Measurements from ENCODE around the gene ATP2A3.

ATP2A3 gene

GRCh38 chr17:3970668-3971067 is 6.4 kb upstream of the ATP2A3 start:
- DNase-seq: no peak

GRCh38 chr17:3969963-3970362 is 5.7 kb upstream of the ATP2A3 start:
- no peak for DNase-seq

- DNase-seq: no peak
These were observed 4.8 kb upstream of the ATP2A3 start for GRCh38 chr17:3968886-3969524.

- DNase-seq: no peak
These were observed 3.8 kb upstream of the ATP2A3 start for GRCh38 chr17:3968015-3968414.

- no peak for DNase-seq
These were observed 2.6 kb upstream of the ATP2A3 start for GRCh38 chr17:3966720-3967363.

GRCh38 chr17:3965118-3965800 is 1.0 kb upstream of the ATP2A3 start:
- DNase-seq: no peak

- no peak for DNase-seq
These were observed 718 bp downstream of the ATP2A3 start for GRCh38 chr17:3963237-3964201.

GRCh38 chr17:3962965-3963236 is 1.3 kb downstream of the ATP2A3 start:
- DNase-seq: no peak

- no peak for DNase-seq
These were observed 1.8 kb downstream of the ATP2A3 start for GRCh38 chr17:3962217-3962964.

GRCh38 chr17:3961564-3962047 is 2.6 kb downstream of the ATP2A3 start:
- DNase-seq: no peak

- no peak for DNase-seq
These were observed 3.5 kb downstream of the ATP2A3 start for GRCh38 chr17:3960764-3961163.

- no peak for DNase-seq
These were observed 4.2 kb downstream of the ATP2A3 start for GRCh38 chr17:3959921-3960601.

- no peak for DNase-seq
These were observed 4.8 kb downstream of the ATP2A3 start for GRCh38 chr17:3959295-3959899.

GRCh38 chr17:3957735-3958599 is 6.3 kb downstream of the ATP2A3 start:
- DNase-seq: no peak

- DNase-seq: no peak
These were observed 7.3 kb downstream of the ATP2A3 start for GRCh38 chr17:3956983-3957382.

GRCh38 chr17:3956327-3956957 is 7.8 kb downstream of the ATP2A3 start:
- DNase-seq: no peak

GRCh38 chr17:3955673-3955988 is 8.6 kb downstream of the ATP2A3 start:
- DNase-seq: no peak

- DNase-seq: no peak
These were observed 9.1 kb downstream of the ATP2A3 start for GRCh38 chr17:3954976-3955672.

- no peak for DNase-seq
These were observed 10.2 kb downstream of the ATP2A3 start for GRCh38 chr17:3954086-3954485.

Data from NCI-H446 treated with DMSO at 0.1 percent for 48 hours (cell line).